Measurements from ENCODE around the gene AKAP13.

GRCh38 chr15:85581495-85581894, 201.1 kb downstream of the AKAP13 start:
- no peak for TF ChIP-seq EP300 (IDR thresholded peaks at IDR 0.05)
- TF ChIP-seq CTCF (IDR thresholded peaks at IDR 0.05): no peak

Data from ovary (tissue), 3 donors.